Measurements from ENCODE around the gene SLC7A10. TPM values are rescaled to one million over a fixed set of nuclear protein-coding genes. Genes with fewer than 3 reads are reported as not detected.

The SLC7A10 gene
- total RNA-seq, 2 experiments from 2014 or later: not detected

- Mint-ChIP-seq H3K9me3 (no peaks in the 10 kb centered on the region), H3K36me3 (ENCODE audit: low read depth) (peaks cover 2% of the 10 kb centered on the region), H3K27ac (no peak overlapping the region), H3K4me3 (no peak overlapping the region), H3K27me3 (ENCODE audit: low read depth) (peaks cover 24% of the 10 kb centered on the region), H3K4me1 (ENCODE audit: low read depth) (peaks cover 5% of the 10 kb centered on the region)
- intact Hi-C loops (cut with micrococcal nuclease): no loop called here
- CTCF ChIA-PET: no interaction called here
- no peak for DNase-seq
Measured at GRCh38 chr19:33263325-33264023, 37.8 kb upstream of the SLC7A10 start.

- CTCF ChIA-PET: no interaction called here
- H3K27ac Mint-ChIP-seq: no peak overlapping the region
- intact Hi-C loops (cut with micrococcal nuclease): no loop called here
- H3K36me3 Mint-ChIP-seq (ENCODE audit: low read depth): peaks cover 2% of the 10 kb centered on the region
- H3K4me3 Mint-ChIP-seq: no peak overlapping the region
- H3K9me3 Mint-ChIP-seq: peaks cover 3% of the 10 kb centered on the region
- DNase-seq: no peak
- H3K27me3 Mint-ChIP-seq (ENCODE audit: low read depth): peaks cover 26% of the 10 kb centered on the region
- peaks cover 5% of the 10 kb centered on the region for H3K4me1 Mint-ChIP-seq (ENCODE audit: low read depth)
Measured at GRCh38 chr19:33261511-33262189, 36.0 kb upstream of the SLC7A10 start.

GRCh38 chr19:33260628-33261418 is 35.2 kb upstream of the SLC7A10 start:
- H3K36me3 Mint-ChIP-seq (ENCODE audit: low read depth): peaks cover 2% of the 10 kb centered on the region
- H3K27ac Mint-ChIP-seq: no peak overlapping the region
- peaks cover 3% of the 10 kb centered on the region for H3K9me3 Mint-ChIP-seq
- DNase-seq: no peak
- H3K4me3 Mint-ChIP-seq: no peak overlapping the region
- H3K27me3 Mint-ChIP-seq (ENCODE audit: low read depth): peaks cover 26% of the 10 kb centered on the region
- intact Hi-C loops (cut with micrococcal nuclease): no loop called here
- CTCF ChIA-PET: interaction anchor here (0.6 kb wide), 1 partner anchor 194 kb away, joined by 3 read pairs; no protein-coding TSS in a partner anchor
- peaks cover 5% of the 10 kb centered on the region for H3K4me1 Mint-ChIP-seq (ENCODE audit: low read depth)

GRCh38 chr19:33259539-33259938 is 33.9 kb upstream of the SLC7A10 start:
- no peak overlapping the region for H3K4me3 Mint-ChIP-seq
- H3K9me3 Mint-ChIP-seq: peaks cover 3% of the 10 kb centered on the region
- peaks cover 24% of the 10 kb centered on the region for H3K27me3 Mint-ChIP-seq (ENCODE audit: low read depth)
- peaks cover 5% of the 10 kb centered on the region for H3K4me1 Mint-ChIP-seq (ENCODE audit: low read depth)
- CTCF ChIA-PET: interaction anchor here (1.5 kb wide), 1 partner anchor 44 kb away, joined by 3 read pairs; no protein-coding TSS in a partner anchor
- no peak for DNase-seq
- peaks cover 2% of the 10 kb centered on the region for H3K36me3 Mint-ChIP-seq (ENCODE audit: low read depth)
- intact Hi-C loops (cut with micrococcal nuclease): no loop called here
- H3K27ac Mint-ChIP-seq: no peak overlapping the region

- CTCF ChIA-PET: interaction anchor here (0.7 to 1.5 kb wide), 2 partner anchors 45 to 551 kb away, joined by 3 read pairs; no protein-coding TSS in a partner anchor
- peaks cover 23% of the 10 kb centered on the region for H3K27me3 Mint-ChIP-seq (ENCODE audit: low read depth)
- peaks cover 5% of the 10 kb centered on the region for H3K4me1 Mint-ChIP-seq (ENCODE audit: low read depth)
- peaks cover 2% of the 10 kb centered on the region for H3K36me3 Mint-ChIP-seq (ENCODE audit: low read depth)
- H3K4me3 Mint-ChIP-seq: no peak overlapping the region
- no peak overlapping the region for H3K27ac Mint-ChIP-seq
- no peak for DNase-seq
- intact Hi-C loops (cut with micrococcal nuclease): no loop called here
- H3K9me3 Mint-ChIP-seq: peaks cover 3% of the 10 kb centered on the region
Measured at GRCh38 chr19:33257828-33258227, 32.2 kb upstream of the SLC7A10 start.

GRCh38 chr19:33256261-33256660 is 30.6 kb upstream of the SLC7A10 start:
- intact Hi-C loops (cut with micrococcal nuclease): no loop called here
- Mint-ChIP-seq H3K4me1 (ENCODE audit: low read depth) (peaks cover 5% of the 10 kb centered on the region), H3K27ac (no peak overlapping the region), H3K27me3 (ENCODE audit: low read depth) (peaks cover 16% of the 10 kb centered on the region), H3K36me3 (ENCODE audit: low read depth) (peaks cover 2% of the 10 kb centered on the region), H3K4me3 (no peak overlapping the region), H3K9me3 (peaks cover 3% of the 10 kb centered on the region)
- DNase-seq: no peak
- CTCF ChIA-PET: no interaction called here

- CTCF ChIA-PET: interaction anchor here (1.0 kb wide), 1 partner anchor 151 kb away, joined by 3 read pairs; no protein-coding TSS in a partner anchor
- peaks cover 2% of the 10 kb centered on the region for H3K4me1 Mint-ChIP-seq (ENCODE audit: low read depth)
- no peak for DNase-seq
- intact Hi-C loops (cut with micrococcal nuclease): no loop called here
- no peak overlapping the region for H3K4me3 Mint-ChIP-seq
- H3K36me3 Mint-ChIP-seq (ENCODE audit: low read depth): peaks cover 2% of the 10 kb centered on the region
- peaks cover 14% of the 10 kb centered on the region for H3K27me3 Mint-ChIP-seq (ENCODE audit: low read depth)
- peaks cover 3% of the 10 kb centered on the region for H3K9me3 Mint-ChIP-seq
- H3K27ac Mint-ChIP-seq: no peak overlapping the region
Measured at GRCh38 chr19:33255781-33256180, 30.1 kb upstream of the SLC7A10 start.

- H3K27me3 Mint-ChIP-seq (ENCODE audit: low read depth): peaks cover 3% of the 10 kb centered on the region
- H3K4me1 Mint-ChIP-seq (ENCODE audit: low read depth): no peaks in the 10 kb centered on the region
- CTCF ChIA-PET: interaction anchor here (0.8 kb wide), 1 partner anchor 70 kb away, joined by 4 read pairs; no protein-coding TSS in a partner anchor
- H3K4me3 Mint-ChIP-seq: no peak overlapping the region
- intact Hi-C loops (cut with micrococcal nuclease): no loop called here
- no peaks in the 10 kb centered on the region for H3K36me3 Mint-ChIP-seq (ENCODE audit: low read depth)
- no peak overlapping the region for H3K27ac Mint-ChIP-seq
- DNase-seq: no peak
- peaks cover 3% of the 10 kb centered on the region for H3K9me3 Mint-ChIP-seq
Measured at GRCh38 chr19:33254245-33254824, 28.7 kb upstream of the SLC7A10 start.

GRCh38 chr19:33252971-33253370 is 27.3 kb upstream of the SLC7A10 start:
- H3K4me3 Mint-ChIP-seq: no peak overlapping the region
- intact Hi-C loops (cut with micrococcal nuclease): no loop called here

GRCh38 chr19:33252418-33252962 is 26.8 kb upstream of the SLC7A10 start:
- intact Hi-C loops (cut with micrococcal nuclease): no loop called here
- H3K36me3 Mint-ChIP-seq (ENCODE audit: low read depth): no peaks in the 10 kb centered on the region
- no peaks in the 10 kb centered on the region for H3K4me1 Mint-ChIP-seq (ENCODE audit: low read depth)
- H3K4me3 Mint-ChIP-seq: no peak overlapping the region
- H3K27ac Mint-ChIP-seq: no peak overlapping the region
- peaks cover 2% of the 10 kb centered on the region for H3K27me3 Mint-ChIP-seq (ENCODE audit: low read depth)
- DNase-seq: no peak
- CTCF ChIA-PET: no interaction called here
- H3K9me3 Mint-ChIP-seq: no peaks in the 10 kb centered on the region

More at GRCh38 chr19:33252971-33253370, 27.3 kb upstream of the SLC7A10 start:
- CTCF ChIA-PET: no interaction called here
- peaks cover under 1% of the 10 kb centered on the region for H3K9me3 Mint-ChIP-seq
- no peaks in the 10 kb centered on the region for H3K36me3 Mint-ChIP-seq (ENCODE audit: low read depth)
- no peaks in the 10 kb centered on the region for H3K4me1 Mint-ChIP-seq (ENCODE audit: low read depth)
- no peak overlapping the region for H3K27ac Mint-ChIP-seq
- peaks cover 2% of the 10 kb centered on the region for H3K27me3 Mint-ChIP-seq (ENCODE audit: low read depth)
- no peak for DNase-seq

GRCh38 chr19:33251526-33252090 is 26.0 kb upstream of the SLC7A10 start:
- H3K36me3 Mint-ChIP-seq (ENCODE audit: low read depth): no peaks in the 10 kb centered on the region
- intact Hi-C loops (cut with micrococcal nuclease): no loop called here
- no peak overlapping the region for H3K27ac Mint-ChIP-seq
- no peak for DNase-seq
- peaks cover 2% of the 10 kb centered on the region for H3K27me3 Mint-ChIP-seq (ENCODE audit: low read depth)
- no peaks in the 10 kb centered on the region for H3K9me3 Mint-ChIP-seq
- no peaks in the 10 kb centered on the region for H3K4me1 Mint-ChIP-seq (ENCODE audit: low read depth)
- CTCF ChIA-PET: no interaction called here
- H3K4me3 Mint-ChIP-seq: no peak overlapping the region

Data from activated naive CD4-positive, alpha-beta T cell treated with anti-CD3 and anti-CD28 coated beads for 36 hours (primary cell).